GM23248 (cell line): ENCODE data around the gene DES.

Experiments used
- EZH2 ChIP-seq: fragments of 200-600 bp; sonication (generic); IDR thresholded peaks from 2 replicates; pipeline ENCODE4 v1.6.1; 2018; ENCODE audit warnings: antibody characterized with exemption, mild to moderate bottlenecking; ENCODE audit not compliant: insufficient read depth, poor library complexity, severe bottlenecking
- EZH2phosphoT487 ChIP-seq: fragments of 200-600 bp; sonication (generic); IDR thresholded peaks from 2 replicates; pipeline ENCODE4 v1.6.1; 2018; ENCODE audit warnings: antibody characterized with exemption, moderate library complexity, mild to moderate bottlenecking, low read depth; ENCODE audit not compliant: insufficient read depth

GRCh38 chr2:219385958-219386520, 32.1 kb upstream of the DES start:
- TF ChIP-seq EZH2: no peak
- TF ChIP-seq EZH2phosphoT487: no peak
